ENCODE results near the gene CAMK2B. TPM values are rescaled to one million over a fixed set of nuclear protein-coding genes. Genes with fewer than 3 reads are reported as not detected.

The CAMK2B gene
- total RNA-seq, 1 experiment from 2014 or later: 0.02 TPM

GRCh38 chr7:44309271-44310091 lies 15.9 kb downstream of the CAMK2B start:
- DNase-seq (ENCODE audit: low read depth): no peak

- DNase-seq (ENCODE audit: low read depth): no peak
Observed at GRCh38 chr7:44308596-44309270, 16.7 kb downstream of the CAMK2B start.

GRCh38 chr7:44307905-44308595 lies 17.3 kb downstream of the CAMK2B start:
- no peak for DNase-seq (ENCODE audit: low read depth)

GRCh38 chr7:44307301-44307900 lies 18.0 kb downstream of the CAMK2B start:
- DNase-seq (ENCODE audit: low read depth): peak; percentile 73

GRCh38 chr7:44306606-44307005 lies 18.8 kb downstream of the CAMK2B start:
- no peak for DNase-seq (ENCODE audit: low read depth)

GRCh38 chr7:44305564-44306507 lies 19.6 kb downstream of the CAMK2B start:
- no peak for DNase-seq (ENCODE audit: low read depth)

- no peak for DNase-seq (ENCODE audit: low read depth)
Observed at GRCh38 chr7:44294325-44295069, 30.9 kb downstream of the CAMK2B start.

- no peak for DNase-seq (ENCODE audit: low read depth)
Observed at GRCh38 chr7:44293561-44294324, 31.7 kb downstream of the CAMK2B start.

GRCh38 chr7:44292876-44293560 lies 32.4 kb downstream of the CAMK2B start:
- no peak for DNase-seq (ENCODE audit: low read depth)

GRCh38 chr7:44292420-44292817 lies 33.0 kb downstream of the CAMK2B start:
- DNase-seq (ENCODE audit: low read depth): no peak

GRCh38 chr7:44291733-44292419 lies 33.5 kb downstream of the CAMK2B start:
- no peak for DNase-seq (ENCODE audit: low read depth)

GRCh38 chr7:44291066-44291732 lies 34.2 kb downstream of the CAMK2B start:
- DNase-seq (ENCODE audit: low read depth): no peak

- no peak for DNase-seq (ENCODE audit: low read depth)
Observed at GRCh38 chr7:44290252-44290620, 35.2 kb downstream of the CAMK2B start.

- no peak for DNase-seq (ENCODE audit: low read depth)
Observed at GRCh38 chr7:44289341-44290251, 35.8 kb downstream of the CAMK2B start.

- DNase-seq (ENCODE audit: low read depth): no peak
Observed at GRCh38 chr7:44288811-44289340, 36.5 kb downstream of the CAMK2B start.

- DNase-seq (ENCODE audit: low read depth): no peak
Observed at GRCh38 chr7:44288381-44288685, 37.1 kb downstream of the CAMK2B start.

Data from HT1080 (cell line).